ENCODE data around the gene SLC25A31.

- no peak for TF ChIP-seq EZH2phosphoT487 (IDR thresholded peaks at IDR 0.05; ENCODE audit: insufficient read depth, low read depth)
- TF ChIP-seq EZH2 (IDR thresholded peaks at IDR 0.05; ENCODE audit: insufficient read depth, poor library complexity, severe bottlenecking), result no peak
Observed at GRCh38 chr4:127734976-127735375, 4.8 kb downstream of the SLC25A31 start.

All from GM23248 (cell line).